ENCODE data around the gene SBSN. TPM values are rescaled to one million over a fixed set of nuclear protein-coding genes. Genes with fewer than 3 reads are reported as not detected.

SBSN gene
- total RNA-seq, 6 experiments from 2014 or later: 1.6 to 3.3 (median 2.0) TPM

DNA sequence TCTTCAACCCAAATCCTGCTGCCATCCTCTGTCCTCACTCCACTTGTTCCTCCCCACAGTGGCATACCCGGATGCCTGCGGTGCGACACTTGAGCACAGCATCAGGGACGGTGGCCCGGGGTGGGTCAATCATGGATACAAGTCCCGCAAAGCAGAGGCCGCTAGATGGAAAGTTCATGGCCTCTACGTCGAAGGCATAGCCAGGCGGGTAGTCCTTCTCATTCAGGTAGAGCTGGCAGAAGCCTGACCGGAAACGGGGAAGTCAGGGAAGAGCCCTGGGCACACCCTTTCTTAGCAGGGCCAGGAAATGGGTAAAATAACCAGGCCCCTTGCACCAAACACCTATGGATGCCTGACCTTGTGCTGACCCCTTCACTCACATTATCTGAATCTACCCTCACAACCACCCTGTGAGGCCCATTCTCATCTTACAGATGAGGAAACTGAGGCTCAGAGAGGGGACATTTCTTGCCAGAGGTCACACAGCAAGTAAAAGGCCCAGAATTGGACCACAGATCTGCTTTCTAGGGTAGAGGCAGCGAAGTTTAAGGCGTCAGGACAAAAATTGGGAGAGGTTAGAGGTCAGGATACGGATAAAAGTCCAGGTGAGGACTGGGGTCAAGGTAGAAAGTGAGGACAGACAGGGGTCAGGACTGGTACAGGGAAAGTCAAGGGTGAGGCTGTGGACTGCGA is 28.9 kb upstream of the SBSN start:
- TF ChIP-seq, protein P1, sequence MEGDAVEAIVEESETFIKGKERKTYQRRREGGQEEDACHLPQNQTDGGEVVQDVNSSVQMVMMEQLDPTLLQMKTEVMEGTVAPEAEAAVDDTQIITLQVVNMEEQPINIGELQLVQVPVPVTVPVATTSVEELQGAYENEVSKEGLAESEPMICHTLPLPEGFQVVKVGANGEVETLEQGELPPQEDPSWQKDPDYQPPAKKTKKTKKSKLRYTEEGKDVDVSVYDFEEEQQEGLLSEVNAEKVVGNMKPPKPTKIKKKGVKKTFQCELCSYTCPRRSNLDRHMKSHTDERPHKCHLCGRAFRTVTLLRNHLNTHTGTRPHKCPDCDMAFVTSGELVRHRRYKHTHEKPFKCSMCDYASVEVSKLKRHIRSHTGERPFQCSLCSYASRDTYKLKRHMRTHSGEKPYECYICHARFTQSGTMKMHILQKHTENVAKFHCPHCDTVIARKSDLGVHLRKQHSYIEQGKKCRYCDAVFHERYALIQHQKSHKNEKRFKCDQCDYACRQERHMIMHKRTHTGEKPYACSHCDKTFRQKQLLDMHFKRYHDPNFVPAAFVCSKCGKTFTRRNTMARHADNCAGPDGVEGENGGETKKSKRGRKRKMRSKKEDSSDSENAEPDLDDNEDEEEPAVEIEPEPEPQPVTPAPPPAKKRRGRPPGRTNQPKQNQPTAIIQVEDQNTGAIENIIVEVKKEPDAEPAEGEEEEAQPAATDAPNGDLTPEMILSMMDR (IDR thresholded peaks at IDR 0.05): no peak
- H3K4me3 Mint-ChIP-seq: no peak overlapping the region
- H3K27ac Mint-ChIP-seq: no peak overlapping the region
- no peaks in the 10 kb centered on the region for H3K9me3 Mint-ChIP-seq
- H3K27me3 Mint-ChIP-seq (ENCODE audit: insufficient read depth): peaks cover 40% of the 10 kb centered on the region
- DNase-seq: no peak
- H3K4me1 Mint-ChIP-seq (ENCODE audit: low read depth): no peaks in the 10 kb centered on the region
- no peaks in the 10 kb centered on the region for H3K36me3 Mint-ChIP-seq (ENCODE audit: low read depth)

DNA sequence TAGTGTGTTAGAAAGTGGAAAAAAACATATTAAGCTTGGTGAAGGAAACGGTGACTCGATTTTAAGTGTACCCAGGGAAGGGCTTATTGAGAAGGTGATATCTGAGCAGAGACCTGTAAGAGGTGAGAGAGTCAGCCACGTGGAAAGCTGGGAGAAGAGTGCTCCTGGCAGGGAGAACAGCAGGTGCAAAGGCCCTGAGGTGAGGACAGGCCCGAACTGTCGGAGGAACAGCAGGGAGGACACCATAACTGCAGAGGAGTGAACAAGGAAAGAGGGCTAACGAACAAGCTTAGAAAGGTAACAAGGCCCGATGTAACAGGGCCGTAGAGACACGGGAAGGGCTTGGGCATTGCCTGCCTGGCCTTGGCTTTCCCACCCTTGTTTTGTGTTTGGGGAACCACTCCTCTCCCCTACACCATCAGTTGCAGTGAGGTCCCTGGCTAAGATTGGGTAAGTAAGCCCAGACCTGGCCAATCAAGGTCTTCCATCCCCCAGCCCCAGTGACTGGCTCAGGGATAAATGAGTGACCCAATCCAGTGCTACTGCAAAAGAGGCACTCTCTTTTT is 28.0 kb upstream of the SBSN start:
- Mint-ChIP-seq H3K4me3 (no peak overlapping the region), H3K27ac (no peak overlapping the region), H3K9me3 (no peaks in the 10 kb centered on the region), H3K27me3 (ENCODE audit: insufficient read depth) (peaks cover 35% of the 10 kb centered on the region), H3K36me3 (ENCODE audit: low read depth) (no peaks in the 10 kb centered on the region), H3K4me1 (ENCODE audit: low read depth) (no peaks in the 10 kb centered on the region)
- DNase-seq: no peak
- TF ChIP-seq, protein P1 (IDR thresholded peaks at IDR 0.05): no peak

DNA sequence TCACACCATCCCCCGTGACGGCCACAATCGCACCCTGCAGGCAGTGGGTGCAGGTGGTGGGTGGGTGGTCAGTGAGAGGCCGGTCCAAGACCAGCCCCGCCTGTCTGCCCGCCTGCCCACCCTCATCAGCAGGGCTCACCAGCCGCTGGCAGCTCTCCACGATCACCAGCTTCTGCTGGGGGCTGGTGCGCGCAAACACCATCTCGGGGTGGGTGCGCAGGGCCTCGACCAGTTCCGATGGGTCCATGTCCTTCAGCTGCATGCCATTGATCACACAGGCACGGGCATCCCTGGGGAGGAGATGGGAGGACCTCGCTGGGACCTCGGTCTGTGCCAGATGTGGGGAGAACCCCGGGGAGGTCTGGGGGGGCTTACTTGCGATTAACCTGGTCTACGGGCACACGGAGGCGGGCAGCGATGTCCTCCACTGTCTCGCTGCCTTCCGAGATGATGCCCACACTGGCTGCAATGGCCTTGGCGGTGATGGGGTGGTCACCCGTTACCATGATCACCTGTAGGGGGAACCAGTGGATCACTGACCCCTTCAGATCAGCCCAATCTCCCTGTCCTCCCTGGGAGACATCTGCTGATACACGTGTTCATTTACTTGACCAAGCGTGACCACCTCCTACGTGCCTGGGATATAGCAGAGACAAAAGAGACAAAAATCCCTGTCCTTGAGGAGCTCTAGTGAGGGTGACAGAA is 27.3 kb upstream of the SBSN start:
- Mint-ChIP-seq H3K4me1 (ENCODE audit: low read depth) (no peaks in the 10 kb centered on the region), H3K27ac (no peak overlapping the region), H3K9me3 (no peaks in the 10 kb centered on the region), H3K27me3 (ENCODE audit: insufficient read depth) (peaks cover 29% of the 10 kb centered on the region), H3K36me3 (ENCODE audit: low read depth) (no peaks in the 10 kb centered on the region), H3K4me3 (no peak overlapping the region)
- no peak for DNase-seq
- TF ChIP-seq, protein P1 (IDR thresholded peaks at IDR 0.05): peak; percentile 55

DNA sequence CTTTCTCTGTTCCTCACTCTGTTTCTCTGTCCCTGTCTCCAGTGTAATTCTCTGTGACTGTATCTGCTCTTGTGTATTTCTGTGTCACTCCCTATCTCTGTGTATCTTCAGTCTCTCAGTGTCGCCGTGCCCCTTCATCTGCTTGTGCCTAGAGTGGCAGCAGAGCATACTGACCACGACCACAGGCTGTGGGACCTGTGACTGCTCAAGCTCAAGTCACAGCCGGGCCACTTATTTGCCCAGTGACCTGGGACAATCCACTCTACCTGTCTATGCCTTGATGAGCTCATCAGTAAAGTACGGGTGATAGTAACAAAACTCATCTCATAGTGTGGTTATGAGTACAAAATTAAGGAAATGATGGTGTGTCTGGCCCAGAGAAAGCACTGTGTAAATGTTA is 26.0 kb upstream of the SBSN start:
- TF ChIP-seq, protein P1 (IDR thresholded peaks at IDR 0.05): no peak
- no peaks in the 10 kb centered on the region for H3K36me3 Mint-ChIP-seq (ENCODE audit: low read depth)
- H3K4me3 Mint-ChIP-seq: no peak overlapping the region
- H3K27me3 Mint-ChIP-seq (ENCODE audit: insufficient read depth): peaks cover 17% of the 10 kb centered on the region
- no peaks in the 10 kb centered on the region for H3K4me1 Mint-ChIP-seq (ENCODE audit: low read depth)
- DNase-seq: no peak
- H3K27ac Mint-ChIP-seq: no peak overlapping the region
- no peaks in the 10 kb centered on the region for H3K9me3 Mint-ChIP-seq

DNA sequence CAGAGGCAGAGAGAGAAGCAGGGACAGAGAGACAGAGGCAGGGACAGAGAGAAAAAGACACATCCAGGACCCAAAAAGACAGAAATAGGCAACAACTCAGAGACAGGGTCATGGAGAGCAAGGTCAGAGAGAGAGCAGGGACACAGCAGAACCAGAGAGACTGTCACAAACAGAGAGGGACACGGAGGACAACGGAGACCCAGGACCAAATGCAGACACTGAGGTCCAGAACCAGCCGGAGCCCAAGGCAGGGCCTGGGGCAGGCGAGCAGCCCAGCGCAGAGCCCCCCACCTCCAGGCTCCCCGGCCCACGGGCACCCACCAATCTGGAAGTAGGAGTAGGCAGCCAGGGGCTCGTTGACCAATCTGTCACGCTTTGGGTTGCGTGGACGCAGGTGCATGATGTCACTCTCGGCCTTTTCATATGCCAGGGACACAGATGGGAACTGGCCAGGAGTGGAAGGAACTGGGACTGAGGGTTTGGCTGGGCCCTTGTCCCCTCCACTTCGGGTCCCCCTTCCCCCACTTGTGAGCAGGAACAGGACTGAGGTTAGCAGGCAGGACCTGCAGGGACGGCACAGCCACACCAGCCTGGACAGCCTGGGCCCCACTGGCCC is 25.4 kb upstream of the SBSN start:
- TF ChIP-seq, protein P1 (IDR thresholded peaks at IDR 0.05): no peak
- Mint-ChIP-seq H3K4me3 (no peak overlapping the region), H3K27me3 (ENCODE audit: insufficient read depth) (peaks cover 14% of the 10 kb centered on the region), H3K9me3 (no peaks in the 10 kb centered on the region), H3K4me1 (ENCODE audit: low read depth) (no peaks in the 10 kb centered on the region), H3K36me3 (ENCODE audit: low read depth) (no peaks in the 10 kb centered on the region), H3K27ac (no peak overlapping the region)
- DNase-seq: no peak

Data from HFFc6 (cell line).